ENCODE measurements around the gene TRAPPC11.
"Not testable (repeated sequence)": the region's sequence is repeated elsewhere in the genome, so short reads cannot be mapped to it uniquely, and the experiment has no call there.

TRAPPC11 gene

GRCh38 chr4:183721207-183722081 lies 62.4 kb downstream of the TRAPPC11 start:
- DNase-seq (ENCODE audit: low spot score): no peak

GRCh38 chr4:183722731-183723560 lies 63.9 kb downstream of the TRAPPC11 start:
- DNase-seq (ENCODE audit: low spot score): no peak

GRCh38 chr4:183723561-183724228 lies 64.6 kb downstream of the TRAPPC11 start:
- DNase-seq (ENCODE audit: low spot score): no peak

GRCh38 chr4:183725585-183725984 lies 66.5 kb downstream of the TRAPPC11 start:
- not testable (repeated sequence) for DNase-seq (ENCODE audit: low spot score)

- no peak for DNase-seq (ENCODE audit: low spot score)
These were observed 68.4 kb downstream of the TRAPPC11 start for GRCh38 chr4:183727482-183727881.

GRCh38 chr4:183728223-183729068 lies 69.4 kb downstream of the TRAPPC11 start:
- DNase-seq (ENCODE audit: low spot score): no peak

GRCh38 chr4:183729069-183729406 lies 69.9 kb downstream of the TRAPPC11 start:
- no peak for DNase-seq (ENCODE audit: low spot score)

- no peak for DNase-seq (ENCODE audit: low spot score)
These were observed 70.6 kb downstream of the TRAPPC11 start for GRCh38 chr4:183729430-183730328.

GRCh38 chr4:183732296-183732695 lies 73.2 kb downstream of the TRAPPC11 start:
- DNase-seq (ENCODE audit: low spot score): no peak

- DNase-seq (ENCODE audit: low spot score): no peak
These were observed 74.1 kb downstream of the TRAPPC11 start for GRCh38 chr4:183733181-183733580.

GRCh38 chr4:183738081-183738673 lies 79.1 kb downstream of the TRAPPC11 start:
- DNase-seq (ENCODE audit: low spot score): no peak

- no peak for DNase-seq (ENCODE audit: low spot score)
These were observed 79.9 kb downstream of the TRAPPC11 start for GRCh38 chr4:183738961-183739360.

GRCh38 chr4:183746305-183747229 lies 87.5 kb downstream of the TRAPPC11 start:
- DNase-seq (ENCODE audit: low spot score): no peak

GRCh38 chr4:183747380-183747779 lies 88.3 kb downstream of the TRAPPC11 start:
- DNase-seq (ENCODE audit: low spot score): no peak

- no peak for DNase-seq (ENCODE audit: low spot score)
These were observed 89.0 kb downstream of the TRAPPC11 start for GRCh38 chr4:183747931-183748670.

GRCh38 chr4:183751106-183751505 lies 92.0 kb downstream of the TRAPPC11 start:
- DNase-seq (ENCODE audit: low spot score): no peak

GRCh38 chr4:183755596-183755995 lies 96.5 kb downstream of the TRAPPC11 start:
- DNase-seq (ENCODE audit: low spot score): no peak

GRCh38 chr4:183757060-183757459 lies 98.0 kb downstream of the TRAPPC11 start:
- no peak for DNase-seq (ENCODE audit: low spot score)

Measured in cerebellar cortex (tissue), 1 donor.